ENCODE data around the gene NMNAT3. TPM values are rescaled to one million over a fixed set of nuclear protein-coding genes. Genes with fewer than 3 reads are reported as not detected.

NMNAT3 gene
- total and polyA plus RNA-seq, 4 donors: 1.9 to 19.7 (median 2.9) TPM

- Histone ChIP-seq H3K4me1 (ENCODE audit: control insufficient read depth in 4 of 4, insufficient read depth in 4 of 4, low read length in 3 of 4) (peaks cover 0 to 11% (median 5%) of the 10 kb centered on the region in 4 donors), H3K36me3 (ENCODE audit: control insufficient read depth in 4 of 4, insufficient read depth in 3 of 4, low read depth in 1 of 4, low read length in 3 of 4) (no peaks in the 10 kb centered on the region), H3K27ac (ENCODE audit: low read depth in 1 of 2, low read length in 2 of 2) (no peak overlapping the region), H3K27me3 (ENCODE audit: control insufficient read depth in 4 of 4, insufficient read depth in 4 of 4, low read length in 3 of 4) (no peaks in the 10 kb centered on the region), H3K9ac (ENCODE audit: low read depth in 1 of 2, low read length in 2 of 2) (no peak overlapping the region), H3K9me3 (ENCODE audit: control insufficient read depth in 4 of 4, low read length in 3 of 4) (no peaks in the 10 kb centered on the region), H3K4me3 (ENCODE audit: low read depth in 1 of 3, low read length in 3 of 3) (no peak overlapping the region)
- DNase-seq (ENCODE audit: low spot score): no peak
- TF ChIP-seq REST (IDR thresholded peaks at IDR 0.05): no peak
- no peak for TF ChIP-seq GABPA (IDR thresholded peaks at IDR 0.05 in 1 of 2, conservative IDR thresholded peaks at IDR 0.05 in 1 of 2)
- TF ChIP-seq JUND (IDR thresholded peaks at IDR 0.05): no peak
- TF ChIP-seq EGR1 (IDR thresholded peaks at IDR 0.05; ENCODE audit: low read depth in 2 of 2): no peak
- TF ChIP-seq SP1 (IDR thresholded peaks at IDR 0.05): no peak
- no peak for TF ChIP-seq FOXA1 (IDR thresholded peaks at IDR 0.05)
- TF ChIP-seq TAF1 (conservative IDR thresholded peaks at IDR 0.05): no peak
- no peak for TF ChIP-seq CTCF (IDR thresholded peaks at IDR 0.05; ENCODE audit: low read depth, low read length, missing input control)
- no peak for TF ChIP-seq YY1 (IDR thresholded peaks at IDR 0.05)
- TF ChIP-seq RAD21 (IDR thresholded peaks at IDR 0.05): no peak
- TF ChIP-seq RXRA (IDR thresholded peaks at IDR 0.05): no peak
- TF ChIP-seq NR2F2 (IDR thresholded peaks at IDR 0.05): no peak
- TF ChIP-seq HNF4A (conservative IDR thresholded peaks at IDR 0.05): no peak
- TF ChIP-seq MAX (IDR thresholded peaks at IDR 0.05): no peak
- no peak for TF ChIP-seq HNF4G (IDR thresholded peaks at IDR 0.05)
- whole genome bisulfite sequencing: 96% methylated on average over 1 of the region's 1 CpG
Observed at GRCh38 chr3:139676108-139676507, 1.7 kb downstream of the NMNAT3 start.

- Histone ChIP-seq H3K9ac (ENCODE audit: low read depth in 1 of 2, low read length in 2 of 2) (no peak overlapping the region), H3K9me3 (ENCODE audit: control insufficient read depth in 4 of 4, low read length in 3 of 4) (no peaks in the 10 kb centered on the region), H3K4me1 (ENCODE audit: control insufficient read depth in 4 of 4, insufficient read depth in 4 of 4, low read length in 3 of 4) (peaks cover 0 to 11% (median 5%) of the 10 kb centered on the region in 4 donors), H3K36me3 (ENCODE audit: control insufficient read depth in 4 of 4, insufficient read depth in 3 of 4, low read depth in 1 of 4, low read length in 3 of 4) (no peaks in the 10 kb centered on the region), H3K27ac (ENCODE audit: low read depth in 1 of 2, low read length in 2 of 2) (no peak overlapping the region), H3K4me3 (ENCODE audit: low read depth in 1 of 3, low read length in 3 of 3) (no peak overlapping the region), H3K27me3 (ENCODE audit: control insufficient read depth in 4 of 4, insufficient read depth in 4 of 4, low read length in 3 of 4) (no peaks in the 10 kb centered on the region)
- WGBS: 98% methylated on average over 2 of the region's 2 CpGs
- no peak for DNase-seq (ENCODE audit: low spot score)
- no peak for TF ChIP-seq ATF3 (IDR thresholded peaks at IDR 0.05)
- TF ChIP-seq YY1 (IDR thresholded peaks at IDR 0.05): no peak
- TF ChIP-seq MAX (IDR thresholded peaks at IDR 0.05): no peak
- TF ChIP-seq RXRA (IDR thresholded peaks at IDR 0.05): no peak
- TF ChIP-seq FOXA1 (IDR thresholded peaks at IDR 0.05): no peak
- TF ChIP-seq JUND (IDR thresholded peaks at IDR 0.05): no peak
- TF ChIP-seq CTCF (IDR thresholded peaks at IDR 0.05; ENCODE audit: low read depth, low read length, missing input control): no peak
- no peak for TF ChIP-seq NR2F2 (IDR thresholded peaks at IDR 0.05)
- no peak for TF ChIP-seq GABPA (IDR thresholded peaks at IDR 0.05 in 1 of 2, conservative IDR thresholded peaks at IDR 0.05 in 1 of 2)
- TF ChIP-seq RAD21 (IDR thresholded peaks at IDR 0.05): no peak
- TF ChIP-seq TAF1 (conservative IDR thresholded peaks at IDR 0.05): no peak
- no peak for TF ChIP-seq ZBTB33 (IDR thresholded peaks at IDR 0.05)
- no peak for TF ChIP-seq FOXA2 (IDR thresholded peaks at IDR 0.05)
- TF ChIP-seq HNF4G (IDR thresholded peaks at IDR 0.05): no peak
Observed at GRCh38 chr3:139675327-139675726, 2.4 kb downstream of the NMNAT3 start.
